Muscle of back (tissue), 13 donors: ENCODE data around the gene ADAMTSL2. TPM values are rescaled to one million over a fixed set of nuclear protein-coding genes. Genes with fewer than 3 reads are reported as not detected.
A peak's percentile ranks its signal among the peaks of the same experiment; 100 is the strongest.

Experiments used
- DNase-seq, 3 donors: peaks; one replicate each; pipeline versions ENCODE4 v3.0.0 to v3.0.0-alpha.2; 2013
- long read RNA-seq, 9 donors: transcript quantifications; one replicate each; lab custom pipeline, GENCODE V29; 2026
- polyA plus RNA-seq, 10 donors: library from polyadenylated mRNA; unstranded; fragments of 120-200 nt; gene quantifications; one replicate each; pipeline ENCODE4 v1.2.1, GENCODE V29; 2013; ENCODE audit not compliant: insufficient read length in 10 of 10

The ADAMTSL2 gene
- polyA plus RNA-seq: 1 to 10 TPM; 1.7 to 6.9 (median 3.5) TPM
- long read RNA-seq, donor 1: 0 reads
- long read RNA-seq, donor 2: 0 reads
- long read RNA-seq, donor 3: 0 reads
- long read RNA-seq, donor 4: 0 reads
- long read RNA-seq, donor 5: 0 reads
- long read RNA-seq, donor 6: 0 reads
- long read RNA-seq, donor 7: 0 reads
- long read RNA-seq, donor 8: 0 reads
- long read RNA-seq, donor 9: 0 reads

DNA sequence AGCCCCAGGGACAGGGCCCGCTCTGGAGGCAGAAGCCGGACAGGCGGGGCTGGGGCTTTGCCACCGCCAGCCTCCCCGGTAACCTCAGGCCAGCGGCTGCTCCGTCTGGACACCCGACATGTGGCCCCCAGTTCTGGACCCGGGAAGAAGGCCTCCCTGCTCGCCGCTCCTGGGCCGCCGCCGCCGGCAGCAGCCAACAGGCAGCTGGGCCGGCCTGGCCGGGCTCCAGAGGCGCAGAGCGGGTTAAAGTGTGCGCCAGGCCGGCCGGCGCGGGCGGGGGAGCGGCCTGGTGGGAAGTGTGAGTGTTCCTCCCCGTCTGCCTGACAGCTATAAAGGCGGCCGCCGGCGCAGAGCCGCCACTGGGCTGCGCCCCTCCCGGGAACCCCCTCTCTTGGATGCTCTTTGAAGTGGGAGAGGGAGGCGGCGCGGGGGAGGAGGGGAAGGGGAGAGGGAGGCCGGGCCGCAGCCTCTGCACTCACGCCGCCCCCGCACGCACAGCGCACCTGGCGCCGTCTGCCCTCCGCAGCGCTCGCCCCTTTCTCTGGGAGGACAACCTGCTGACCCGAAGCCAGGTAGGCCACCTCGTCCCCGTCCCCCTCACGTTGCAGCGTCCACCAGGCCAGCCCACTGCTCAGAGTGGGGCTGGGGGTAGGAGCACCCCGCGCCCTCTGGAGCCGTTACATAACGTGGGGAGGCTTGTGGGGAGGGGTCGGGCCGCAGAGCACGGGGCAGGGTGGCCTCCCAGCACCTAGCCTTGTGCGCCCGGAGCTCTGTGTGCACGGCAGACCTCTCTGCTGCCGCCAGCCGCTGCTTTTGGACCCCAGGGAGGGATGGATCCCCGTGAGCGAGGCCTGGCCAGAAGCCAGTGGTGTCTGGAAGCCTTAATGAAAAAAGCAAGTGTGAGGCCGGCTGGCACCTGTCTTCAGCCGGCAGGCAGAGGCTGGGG is at the start of gene ADAMTSL2:
Gene ADAMTSL2 (plus strand): TSS at position 359 of the 946 bp plus-strand sequence. CDS start 2,009 bp downstream, outside the sequence.
- DNase-seq: peak; percentile 54 to 91 (median 84)

DNA sequence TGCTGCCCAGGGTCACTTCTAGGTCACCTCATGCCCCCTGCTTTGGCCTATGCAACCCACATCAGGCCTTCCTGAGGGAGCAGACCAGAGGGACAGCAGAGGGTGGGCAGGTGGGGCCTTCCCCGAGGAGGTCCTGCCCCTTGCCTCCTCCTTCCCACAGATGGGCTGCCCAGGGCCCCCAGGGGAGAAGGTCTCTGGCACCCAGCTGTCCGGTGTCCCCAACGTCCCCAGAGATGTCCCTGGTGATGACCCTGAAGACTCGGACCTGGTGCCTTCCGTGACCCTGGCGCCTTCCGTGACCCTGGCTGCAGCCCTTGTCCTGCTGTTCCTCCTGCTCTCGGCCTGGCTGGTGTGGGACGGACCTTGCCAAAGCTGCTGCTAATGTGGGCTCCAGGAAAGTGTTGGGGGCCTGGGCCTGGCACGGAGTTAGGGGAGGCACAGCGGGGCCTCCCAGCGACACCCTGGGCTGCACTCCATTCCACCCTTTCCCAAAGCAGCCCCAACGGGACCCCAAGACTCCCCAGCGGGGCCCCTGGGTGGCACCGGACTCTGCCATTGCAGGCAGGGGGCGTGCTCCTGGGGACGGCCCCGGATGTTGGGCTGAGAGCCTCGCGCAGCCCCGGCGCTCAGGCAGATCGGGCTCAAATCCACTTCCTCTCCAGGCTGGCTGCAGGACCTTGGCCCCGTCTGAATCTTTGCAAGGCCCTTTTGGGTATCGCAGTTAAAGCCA is 48.8 kb upstream of the ADAMTSL2 start:
- no peak for DNase-seq

DNA sequence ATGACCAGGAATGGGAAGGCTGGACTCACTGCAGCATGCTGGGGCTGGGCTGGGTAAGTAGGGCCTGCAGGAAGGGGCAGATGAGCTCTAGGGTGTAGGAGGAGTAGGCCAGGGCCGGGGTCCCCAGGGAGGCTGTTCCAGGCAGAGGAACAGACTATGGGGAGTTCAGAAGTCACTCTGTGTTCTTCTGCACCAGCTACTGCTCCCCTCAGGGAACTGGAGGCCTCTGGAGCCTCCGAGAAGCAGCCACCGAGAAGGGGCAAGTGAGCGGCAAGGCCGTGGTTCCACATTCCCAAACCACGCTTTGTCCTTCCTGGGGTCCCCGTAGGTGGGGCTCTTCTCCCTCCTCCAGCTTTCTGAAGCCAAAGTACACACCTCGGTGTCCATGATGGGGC is 47.2 kb upstream of the ADAMTSL2 start:
- DNase-seq: no peak

DNA sequence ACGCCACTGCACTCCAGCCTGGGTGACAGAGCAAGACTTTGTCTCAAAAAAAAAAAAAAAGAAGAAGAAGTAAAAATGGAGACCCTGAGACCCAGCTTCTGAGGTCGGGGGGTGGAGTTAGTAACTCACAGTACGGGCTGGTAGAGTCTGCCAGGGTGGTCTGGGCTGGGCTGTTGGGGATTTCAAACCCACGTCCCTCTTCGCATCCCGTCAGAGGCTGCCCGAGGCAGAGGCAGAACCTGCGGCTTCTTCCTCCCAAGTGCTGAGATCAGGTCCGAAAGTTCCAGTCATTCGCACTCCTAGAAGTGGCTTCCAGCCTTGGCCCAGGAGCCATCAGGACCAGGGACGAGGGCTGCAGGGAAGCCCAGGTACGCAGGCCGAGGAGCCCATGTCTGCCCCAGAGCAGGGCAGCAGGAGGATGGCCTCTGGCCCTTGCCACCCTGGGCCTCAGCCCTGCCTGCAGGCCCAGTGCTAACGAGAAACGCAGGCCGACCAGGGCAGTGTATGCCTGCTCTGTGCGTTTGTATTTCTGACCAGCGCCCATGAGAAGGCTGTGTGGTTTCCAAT is 45.7 kb upstream of the ADAMTSL2 start:
- no peak for DNase-seq

DNA sequence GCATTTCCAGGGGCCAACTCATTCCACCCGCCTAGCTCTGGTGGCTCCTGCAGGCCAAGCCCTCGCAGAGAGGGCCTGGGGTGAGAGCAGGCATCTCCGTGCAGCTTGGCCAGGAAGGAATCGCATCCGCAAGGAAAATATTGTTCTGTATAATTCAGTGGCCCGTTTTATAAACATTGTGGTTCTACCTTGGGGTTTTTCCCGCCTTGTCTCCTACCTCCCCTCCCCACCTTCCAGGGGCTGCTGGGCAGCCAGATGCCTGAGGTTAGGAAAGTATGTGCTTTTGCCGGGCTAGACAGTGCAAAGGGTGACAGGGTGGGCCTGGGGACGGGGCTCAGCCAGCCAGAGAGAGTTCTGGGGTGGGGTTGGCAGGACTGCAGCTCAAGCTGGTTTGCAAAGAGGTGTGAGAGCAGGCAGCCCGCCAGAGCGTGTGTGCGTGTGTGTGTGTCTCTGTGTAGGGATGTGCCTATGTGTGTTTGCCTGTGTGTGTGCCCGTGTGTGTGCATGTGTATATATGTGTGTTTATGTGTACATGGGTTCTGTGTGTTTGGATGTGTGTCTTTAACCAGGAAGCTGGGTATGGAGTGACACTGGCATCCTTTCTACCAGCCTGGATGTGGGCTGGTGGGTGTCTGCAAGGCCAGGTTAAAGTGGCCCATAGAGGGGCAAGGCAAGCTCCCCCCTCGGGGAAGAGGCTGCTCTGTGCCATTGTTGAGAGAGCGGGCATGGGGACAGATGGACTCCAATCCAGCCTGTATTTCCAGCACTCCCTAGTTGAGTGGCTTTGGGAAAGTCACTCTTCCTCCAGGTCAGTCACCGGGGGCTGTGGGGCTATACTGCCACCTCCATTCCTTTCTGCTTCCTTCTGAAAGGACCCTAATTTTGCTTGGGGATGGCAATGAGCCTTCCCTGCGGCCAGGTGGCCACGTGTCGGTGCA is 45.0 kb upstream of the ADAMTSL2 start:
- no peak for DNase-seq

DNA sequence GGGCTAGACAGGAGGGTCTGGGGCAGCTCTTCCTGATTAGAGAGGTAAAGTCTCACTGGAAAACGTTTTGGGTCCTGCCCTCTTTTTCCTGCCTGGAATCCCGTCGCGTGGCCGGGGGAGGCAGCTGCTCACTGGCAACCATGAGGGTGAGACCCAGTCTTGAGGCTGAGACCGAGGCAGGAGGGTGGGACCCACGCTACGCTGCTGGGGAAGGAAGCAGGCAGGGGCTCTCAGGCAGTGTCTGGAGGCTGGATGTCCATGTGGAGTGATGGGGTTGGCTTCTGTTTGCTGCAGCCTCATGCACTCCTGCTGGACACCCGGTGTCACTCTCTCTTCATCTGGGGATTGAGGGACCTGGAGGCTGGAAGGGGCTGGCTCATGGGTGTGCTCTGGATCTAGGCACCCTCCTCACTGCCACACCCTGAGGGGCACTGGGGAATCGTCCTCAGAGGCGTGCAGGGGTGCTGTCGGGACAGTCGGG is 44.3 kb upstream of the ADAMTSL2 start:
- no peak for DNase-seq

DNA sequence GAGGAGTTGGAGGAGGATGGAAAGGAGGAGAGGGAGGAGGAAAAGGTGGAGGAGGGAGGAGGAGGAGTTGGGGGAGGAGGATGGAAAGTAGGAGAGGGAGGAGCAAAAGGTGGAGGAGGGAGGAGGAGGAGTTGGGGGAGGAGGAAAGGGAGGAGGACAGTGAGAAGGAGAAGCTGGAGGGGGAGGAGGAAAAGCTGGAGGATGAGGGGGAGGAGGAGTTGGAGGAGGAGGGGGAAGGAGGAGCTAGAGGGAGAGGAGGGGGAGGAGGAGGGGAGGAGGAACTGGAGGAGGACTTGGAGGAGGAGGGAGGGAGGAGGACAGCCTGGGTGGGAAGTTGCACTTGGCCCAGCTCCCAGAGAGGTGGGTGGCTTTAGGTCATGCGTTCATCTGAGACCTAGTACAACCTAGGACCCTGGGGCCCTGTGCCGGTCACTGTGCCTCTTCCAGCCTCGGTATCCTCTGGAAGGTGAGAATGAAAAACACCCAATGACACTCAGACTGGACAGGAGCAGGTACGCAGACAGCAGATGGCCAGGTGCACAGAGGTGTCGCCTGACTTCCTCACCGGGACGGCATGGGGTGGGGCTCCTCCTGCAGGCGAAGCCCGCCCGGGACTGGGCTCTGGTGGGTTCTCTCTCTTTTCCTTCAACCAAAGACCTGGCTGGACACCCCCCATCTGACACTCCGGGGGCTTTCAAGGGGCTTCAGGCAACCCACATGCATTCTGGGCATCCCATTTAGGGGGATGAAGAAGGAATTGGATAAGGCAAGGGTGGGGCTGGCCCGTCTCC is 43.4 kb upstream of the ADAMTSL2 start:
- DNase-seq: no peak

DNA sequence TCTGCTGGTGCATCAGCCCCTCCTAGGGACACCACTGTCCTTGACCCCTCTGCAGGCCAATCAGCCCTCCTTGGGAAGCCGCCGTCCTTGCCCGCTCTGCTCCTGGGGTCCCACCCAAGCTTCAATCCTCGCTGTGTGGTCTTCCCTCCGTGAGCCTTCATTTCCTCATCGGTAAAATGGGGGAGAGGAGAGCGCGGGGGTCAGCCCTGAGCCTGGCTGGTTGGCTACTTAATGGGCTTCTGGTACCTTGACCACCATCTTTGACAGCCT is 42.9 kb upstream of the ADAMTSL2 start:
- DNase-seq: no peak

DNA sequence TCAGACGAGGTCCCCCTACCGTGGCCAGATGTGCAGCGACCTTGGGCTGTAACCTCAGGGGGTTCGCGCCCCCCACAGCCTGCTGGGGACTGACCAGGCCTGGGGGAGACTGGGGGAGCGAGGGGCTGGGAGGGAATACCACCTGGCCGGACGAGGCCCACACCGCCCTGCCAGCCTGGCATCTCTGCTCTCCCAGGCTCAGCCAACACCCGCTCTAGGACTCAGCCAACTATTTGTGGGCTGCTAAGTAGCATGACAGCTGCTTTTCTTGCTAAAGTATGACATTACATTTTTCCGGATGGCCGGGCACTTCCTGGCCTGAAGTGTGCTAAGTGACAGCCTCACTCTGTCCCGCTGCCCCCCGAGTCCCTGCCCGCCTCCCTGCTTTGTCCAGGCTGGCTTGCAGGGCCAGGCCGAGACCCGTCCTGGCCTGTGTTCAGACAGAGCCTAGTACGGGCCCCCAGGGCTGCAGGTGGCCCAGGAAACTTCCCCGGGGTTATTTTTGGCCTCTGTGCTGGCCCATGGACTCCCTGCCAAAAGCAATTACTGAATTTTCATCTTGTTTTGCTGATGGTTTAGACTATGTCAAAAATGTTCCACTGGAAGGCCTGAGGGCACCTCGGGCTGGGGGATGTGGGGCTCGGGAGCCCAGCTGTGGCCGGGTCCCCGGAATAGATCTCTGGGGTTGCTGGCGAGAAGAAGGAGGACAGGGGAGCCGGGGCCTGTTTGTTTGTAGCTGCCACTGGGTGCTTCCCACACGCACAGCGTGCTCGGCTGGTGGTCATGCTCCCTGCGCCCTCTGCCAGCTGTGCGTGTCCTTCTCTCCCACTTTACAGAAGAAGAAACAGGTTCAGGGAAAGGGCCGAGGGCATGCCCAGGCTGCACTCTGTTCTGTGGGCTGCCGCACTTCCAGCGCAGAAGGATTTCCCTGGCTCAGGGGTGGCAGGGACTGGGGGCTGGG is 42.2 kb upstream of the ADAMTSL2 start:
- DNase-seq: peak in 2 of 3 donors; percentile 65 to 81

DNA sequence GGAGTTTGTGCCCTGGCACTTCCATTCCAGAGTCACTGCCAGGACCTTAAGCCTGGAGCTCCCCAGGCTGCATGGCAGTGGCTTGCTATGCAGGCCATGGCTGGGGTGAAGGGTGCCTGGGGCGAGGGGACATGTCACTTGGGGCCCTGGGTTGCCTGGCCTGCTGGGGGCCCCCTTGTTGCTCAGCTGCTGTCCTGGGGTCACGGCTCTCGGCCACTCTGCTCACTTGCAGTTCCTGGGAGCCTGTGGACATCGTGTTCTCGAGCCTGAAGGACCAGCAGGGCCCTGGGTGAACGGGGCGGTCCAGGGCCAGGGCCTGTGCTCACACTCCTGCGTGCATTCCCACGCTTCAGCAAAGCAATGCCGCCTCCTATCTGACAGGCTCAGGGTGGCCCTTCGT is 41.1 kb upstream of the ADAMTSL2 start:
- DNase-seq: no peak

DNA sequence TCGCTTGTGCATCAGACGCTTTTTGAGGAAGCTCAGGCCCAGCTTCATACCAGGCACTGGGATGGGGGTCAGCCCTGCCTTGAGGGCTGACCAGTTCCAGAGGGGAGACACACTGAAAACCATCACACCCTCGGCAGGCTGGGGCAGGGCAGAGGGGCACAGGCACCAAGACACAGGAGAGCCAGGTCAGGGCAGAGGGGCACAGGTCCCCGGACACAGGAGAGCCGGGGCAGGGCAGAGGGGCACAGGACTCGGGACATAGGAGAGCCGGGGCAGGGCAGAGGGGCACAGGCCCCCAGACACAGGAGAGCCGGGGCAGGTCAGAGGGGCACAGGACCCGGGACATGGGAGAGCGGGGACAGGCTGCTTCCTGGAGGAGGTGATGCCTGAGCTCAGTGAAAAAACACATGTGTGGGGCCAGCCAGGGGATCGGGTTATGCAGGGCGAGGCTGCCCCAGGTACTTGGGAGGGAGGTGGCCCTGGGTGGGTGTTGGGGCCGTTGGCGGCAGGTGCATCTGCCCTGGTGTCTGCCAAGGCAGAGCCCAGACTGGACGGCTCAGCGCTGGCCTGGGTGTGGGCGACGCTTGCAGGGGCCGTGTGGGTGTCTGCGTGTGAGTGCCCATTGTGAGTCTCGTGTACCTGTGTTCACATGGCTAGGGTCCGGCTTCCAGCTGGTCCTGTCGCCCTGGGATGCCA is 40.5 kb upstream of the ADAMTSL2 start:
- DNase-seq: no peak

DNA sequence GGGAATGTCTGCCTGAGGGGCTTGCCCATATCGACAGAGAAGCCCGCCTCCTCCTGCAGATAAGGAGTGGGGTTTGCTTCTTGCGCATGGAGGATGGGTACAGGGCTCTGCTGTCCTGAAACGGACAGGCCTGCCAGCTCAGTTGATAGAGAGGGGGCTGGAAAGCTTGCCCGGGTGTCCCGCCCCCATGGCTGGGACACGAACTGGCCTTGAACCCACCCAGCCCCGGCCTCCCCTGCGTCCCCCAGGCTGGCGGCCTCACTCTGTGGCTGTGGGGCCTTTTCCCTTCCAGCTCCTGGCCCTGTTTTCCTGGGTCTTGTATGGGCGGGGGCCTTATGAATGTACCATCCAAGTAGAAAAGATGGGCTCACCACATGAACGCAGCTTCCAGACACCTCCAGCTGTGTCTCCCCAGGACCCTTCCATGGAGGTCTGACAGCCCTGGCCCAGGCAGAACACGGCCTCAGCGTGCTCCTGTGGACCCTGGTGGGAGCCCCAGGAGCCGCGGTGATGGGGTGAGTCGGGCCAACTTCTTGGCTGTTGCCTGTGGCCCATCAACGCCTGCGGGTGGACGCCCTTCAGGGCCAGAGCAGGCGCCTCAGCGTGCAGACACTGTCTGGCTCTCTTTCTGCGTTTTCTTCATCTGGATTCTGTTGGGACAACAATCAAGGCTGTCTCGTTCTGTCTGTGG is 39.7 kb upstream of the ADAMTSL2 start:
- peak in 1 of 3 donors; percentile 40 for DNase-seq

DNA sequence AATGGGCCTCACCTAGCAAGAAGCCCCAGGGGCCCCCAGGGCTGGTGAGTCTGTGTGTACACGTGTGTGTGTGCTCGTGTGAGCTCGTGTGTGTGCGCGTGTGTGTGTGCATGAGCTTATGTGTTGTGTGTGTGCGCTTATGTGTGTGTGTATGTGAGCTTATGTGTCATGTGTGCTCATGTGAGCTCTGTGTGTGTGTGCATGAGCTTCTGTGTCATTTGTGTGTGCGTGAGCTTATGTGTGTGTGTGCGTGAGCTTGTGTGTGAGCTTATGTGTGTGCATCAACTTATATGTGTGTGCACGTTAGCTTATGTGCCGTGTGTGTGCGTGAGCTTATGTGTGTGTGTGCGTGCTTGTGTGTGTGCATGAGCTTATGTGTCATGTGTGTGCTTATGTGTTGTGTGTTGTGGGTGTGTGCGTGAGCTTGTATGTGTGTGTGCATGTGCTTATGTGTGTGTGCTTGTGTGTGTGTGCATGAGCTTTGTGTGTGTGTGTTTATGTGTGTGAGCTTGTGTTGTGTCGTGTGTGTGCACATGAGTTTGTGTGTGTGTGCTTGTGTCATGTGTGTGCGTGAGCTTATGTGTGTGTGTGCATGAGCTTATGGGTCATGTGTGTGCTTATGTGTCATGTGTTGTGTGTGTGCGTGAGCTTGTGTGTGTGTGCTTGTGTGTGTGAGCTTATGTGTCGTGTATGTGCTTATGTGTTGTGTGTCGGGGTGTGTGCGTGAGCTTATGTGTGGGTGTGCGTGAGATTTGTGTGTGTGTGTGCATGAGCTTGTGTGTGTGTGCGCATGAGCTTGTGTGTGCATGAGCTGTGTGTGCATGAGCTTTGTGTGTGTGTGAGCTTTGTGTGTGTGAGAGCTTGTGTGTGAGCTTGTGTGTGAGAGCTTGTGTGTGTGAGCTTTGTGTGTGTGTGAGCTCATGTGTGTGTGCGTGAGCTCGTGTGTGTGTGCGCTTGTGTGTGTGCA is 38.9 kb upstream of the ADAMTSL2 start:
- DNase-seq: no peak

DNA sequence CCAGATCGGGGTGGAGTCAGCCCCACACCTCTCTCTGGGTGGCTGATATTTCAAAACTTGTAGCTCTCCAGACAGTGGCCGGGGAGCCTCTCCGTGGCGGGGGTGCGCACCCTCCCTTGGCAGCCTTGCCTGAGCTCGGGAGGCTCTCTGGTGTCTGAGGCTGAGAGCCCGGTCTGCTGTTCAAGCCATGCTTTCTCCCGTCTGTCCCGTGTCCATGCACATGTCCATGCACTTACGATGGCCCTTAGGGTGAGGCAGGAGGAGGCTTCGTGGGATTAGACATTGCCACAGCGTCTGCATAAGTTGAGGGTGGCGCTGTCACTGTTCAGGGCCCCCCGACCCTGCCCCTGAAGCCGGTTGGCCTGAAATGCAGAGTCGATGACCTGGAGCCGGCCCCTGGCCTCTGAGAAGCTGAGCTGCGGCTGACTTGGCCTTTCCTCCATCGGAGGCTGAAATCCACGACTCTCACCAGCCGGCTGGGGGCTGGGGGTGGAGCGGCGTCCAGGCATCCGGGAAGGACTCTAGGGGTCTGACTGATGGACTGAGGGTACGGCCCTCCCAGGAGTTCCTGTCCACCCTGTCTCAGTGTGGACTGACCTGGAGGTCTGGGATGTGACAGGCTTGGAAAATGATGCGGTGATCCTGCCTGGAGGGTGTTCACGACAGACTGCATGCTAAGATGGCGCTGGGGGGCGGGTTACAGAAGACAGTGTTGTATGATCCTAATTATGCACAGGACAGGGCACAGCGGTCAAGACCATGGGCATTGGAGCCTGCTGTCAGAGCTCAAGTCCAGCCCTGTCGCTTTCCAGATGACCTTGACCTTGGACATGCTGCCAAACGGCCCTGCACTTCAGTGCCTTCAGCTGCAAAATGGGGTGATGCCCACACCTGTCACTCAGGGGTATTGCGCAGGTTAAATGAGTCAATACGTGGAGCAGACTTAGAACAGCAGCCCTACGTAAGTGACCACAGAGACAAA is 37.4 kb upstream of the ADAMTSL2 start:
- no peak for DNase-seq
